HFF-Myc (cell line): ENCODE measurements around the gene MOV10L1.
"Not testable (repeated sequence)": the region's sequence is repeated elsewhere in the genome, so short reads cannot be mapped to it uniquely, and the experiment has no call there.

Experiments used
- DNase-seq: peaks from one replicate; pipeline ENCODE4 v3.0.0-alpha.2; 2011; ENCODE audit warnings: low read depth; ENCODE audit errors: extremely low read depth
- H3K4me3 ChIP-seq: replicated peaks from 2 replicates; pipeline ENCODE4 v1.5.1; 2011; ENCODE audit warnings: low read depth, mild to moderate bottlenecking, control low read depth, low read length
- TF ChIP-seq, protein P1 (sequence below): IDR thresholded peaks from 2 replicates; pipeline ENCODE4 v1.5.1; 2012; ENCODE audit warnings: mild to moderate bottlenecking, low read depth, low read length, control low read depth; ENCODE audit errors: missing control alignments

MOV10L1 gene

DNA sequence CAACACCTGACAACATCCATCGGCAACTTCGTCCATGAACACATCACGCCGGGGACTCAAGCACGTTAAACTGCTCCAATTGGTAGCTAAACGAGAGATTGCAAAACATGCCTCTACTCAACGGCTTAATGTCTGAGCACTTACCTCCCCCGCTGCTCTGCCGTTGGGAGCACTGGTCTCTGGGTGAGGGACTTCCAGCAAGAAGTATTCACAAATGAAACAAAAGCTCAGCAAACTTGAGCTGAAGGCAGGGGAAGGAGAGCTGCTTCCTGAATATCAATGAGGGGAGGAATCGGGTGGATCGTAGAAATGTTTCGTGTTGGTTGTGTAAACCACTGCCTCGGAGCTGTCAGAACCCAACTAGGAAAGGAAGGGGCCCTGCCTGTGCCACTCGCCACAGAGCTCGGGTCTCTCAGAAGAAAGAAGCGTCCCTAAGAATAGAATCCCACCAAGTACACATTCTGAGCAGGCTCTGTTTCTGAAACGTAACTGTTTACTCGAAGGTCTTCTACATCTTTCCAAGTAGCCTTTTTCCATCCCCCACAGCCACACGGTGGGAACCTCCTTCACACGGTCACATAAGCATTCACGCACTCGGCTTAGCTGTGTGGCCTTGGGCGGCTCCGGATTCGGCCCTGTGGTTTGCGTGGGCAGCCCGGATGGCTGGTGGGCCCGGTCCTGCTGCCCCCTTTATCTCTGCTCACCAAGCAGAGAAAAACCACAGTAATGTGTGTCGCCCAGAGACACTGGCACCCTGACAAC lies 4.4 kb upstream of the MOV10L1 start, which contains the start of gene MLC1:
MLC1 (minus strand) TSS at position 216 of the 762 bp plus-strand sequence. CDS start 524 bp downstream, outside the sequence.
- no peak within 1 kb of the TSS for H3K4me3 ChIP-seq
- DNase-seq, result no peak
- TF ChIP-seq, protein P1, sequence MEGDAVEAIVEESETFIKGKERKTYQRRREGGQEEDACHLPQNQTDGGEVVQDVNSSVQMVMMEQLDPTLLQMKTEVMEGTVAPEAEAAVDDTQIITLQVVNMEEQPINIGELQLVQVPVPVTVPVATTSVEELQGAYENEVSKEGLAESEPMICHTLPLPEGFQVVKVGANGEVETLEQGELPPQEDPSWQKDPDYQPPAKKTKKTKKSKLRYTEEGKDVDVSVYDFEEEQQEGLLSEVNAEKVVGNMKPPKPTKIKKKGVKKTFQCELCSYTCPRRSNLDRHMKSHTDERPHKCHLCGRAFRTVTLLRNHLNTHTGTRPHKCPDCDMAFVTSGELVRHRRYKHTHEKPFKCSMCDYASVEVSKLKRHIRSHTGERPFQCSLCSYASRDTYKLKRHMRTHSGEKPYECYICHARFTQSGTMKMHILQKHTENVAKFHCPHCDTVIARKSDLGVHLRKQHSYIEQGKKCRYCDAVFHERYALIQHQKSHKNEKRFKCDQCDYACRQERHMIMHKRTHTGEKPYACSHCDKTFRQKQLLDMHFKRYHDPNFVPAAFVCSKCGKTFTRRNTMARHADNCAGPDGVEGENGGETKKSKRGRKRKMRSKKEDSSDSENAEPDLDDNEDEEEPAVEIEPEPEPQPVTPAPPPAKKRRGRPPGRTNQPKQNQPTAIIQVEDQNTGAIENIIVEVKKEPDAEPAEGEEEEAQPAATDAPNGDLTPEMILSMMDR, result no peak

DNA sequence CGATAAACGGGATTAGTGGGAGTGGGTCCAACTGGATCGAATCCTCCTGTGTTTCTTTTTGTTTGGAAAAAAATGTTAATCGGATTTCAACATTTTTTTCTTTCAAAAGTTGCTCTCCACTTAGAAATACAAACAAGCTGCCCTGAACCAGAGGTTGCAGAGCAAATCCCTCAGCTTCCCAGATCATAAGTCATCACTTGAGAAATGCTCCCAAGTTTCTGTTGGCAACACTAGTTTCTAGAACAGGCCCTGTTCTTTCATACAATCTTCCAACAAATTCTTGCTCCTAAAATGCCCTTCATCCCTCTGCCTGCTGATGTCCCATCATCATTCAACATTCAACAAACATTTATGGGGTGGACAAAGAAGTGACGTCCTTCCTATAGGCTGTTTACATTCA lies 3.3 kb upstream of the MOV10L1 start:
- H3K4me3 ChIP-seq, result no peak overlapping the region
- TF ChIP-seq, protein P1, result no peak
- DNase-seq, result no peak

DNA sequence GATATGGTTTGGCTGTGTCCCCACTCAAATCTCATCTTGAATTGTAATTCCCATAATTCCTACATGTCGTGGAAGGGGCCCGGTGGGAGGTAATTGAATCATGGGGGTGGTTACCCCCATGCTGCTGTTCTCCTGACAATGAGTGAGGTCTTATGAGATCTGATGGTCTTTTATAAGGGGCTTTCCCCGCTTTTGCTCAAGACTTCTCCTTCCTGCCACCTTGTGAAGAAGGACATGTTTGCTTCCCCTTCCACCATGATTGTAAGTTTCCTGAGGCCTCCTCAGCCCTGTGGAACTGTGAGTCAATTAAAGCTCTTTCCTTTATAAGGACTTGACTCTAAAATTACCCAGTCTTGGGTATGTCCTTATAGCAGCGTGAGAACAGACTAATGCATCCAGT lies 2.8 kb upstream of the MOV10L1 start:
- H3K4me3 ChIP-seq, DNase-seq: not testable (repeated sequence)

- H3K4me3 ChIP-seq, result no peak overlapping the region
Observed at GRCh38 chr22:50087646-50088045, 2.2 kb upstream of the MOV10L1 start.

DNA sequence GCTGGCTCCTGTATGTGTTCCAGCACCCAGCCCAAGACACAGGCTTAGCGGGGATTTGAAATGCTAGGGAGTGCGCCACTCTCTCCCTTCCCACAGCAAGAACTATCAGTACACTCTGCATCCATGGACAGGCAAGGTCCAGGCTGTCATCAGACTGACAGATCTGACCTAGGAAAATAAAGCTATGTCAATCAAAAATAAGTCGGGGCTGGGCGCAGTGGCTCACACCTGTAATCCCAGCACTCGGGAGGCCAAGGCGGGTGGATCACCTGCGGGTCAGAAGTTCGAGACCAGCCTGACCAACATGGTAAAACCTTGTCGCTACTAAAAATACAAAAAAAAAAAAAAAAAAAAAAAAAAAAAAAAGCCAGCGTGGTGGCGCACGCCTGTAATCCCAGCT lies 1.7 kb upstream of the MOV10L1 start:
- no peak for DNase-seq
- H3K4me3 ChIP-seq, result no peak overlapping the region
- TF ChIP-seq, protein P1, result no peak

More at GRCh38 chr22:50087646-50088045, 2.2 kb upstream of the MOV10L1 start:
- TF ChIP-seq, protein P1, result no peak
- DNase-seq, result no peak

- no peak overlapping the region for H3K4me3 ChIP-seq
- TF ChIP-seq, protein P1, result no peak
- DNase-seq, result no peak
Observed at GRCh38 chr22:50089231-50089630, 575 bp upstream of the MOV10L1 start.

DNA sequence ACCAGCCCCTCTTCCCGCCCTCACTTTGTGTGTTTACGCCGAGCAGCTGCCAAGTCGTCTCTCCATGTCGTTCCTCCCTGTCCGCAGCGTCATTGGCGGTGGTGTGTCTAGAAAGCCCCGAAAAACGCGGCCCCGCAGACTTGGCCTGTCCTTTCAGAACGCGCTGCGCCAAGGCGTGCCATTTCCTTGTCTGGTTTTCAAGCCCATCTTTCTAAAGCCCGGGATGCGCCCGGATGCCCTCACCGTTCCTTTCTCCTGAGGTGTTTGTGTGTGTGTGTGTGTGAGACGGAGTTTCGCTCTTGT lies 557 bp downstream of the MOV10L1 start:
- no peak overlapping the region for H3K4me3 ChIP-seq
- TF ChIP-seq, protein P1, result no peak
- DNase-seq, result no peak
